ENCODE results near the gene ACOT7. TPM values are rescaled to one million over a fixed set of nuclear protein-coding genes. Genes with fewer than 3 reads are reported as not detected.

ACOT7 gene
- total and polyA plus RNA-seq, 3 donors from 2014 or later: 50.3 to 72.8 (median 52.5) TPM

DNA sequence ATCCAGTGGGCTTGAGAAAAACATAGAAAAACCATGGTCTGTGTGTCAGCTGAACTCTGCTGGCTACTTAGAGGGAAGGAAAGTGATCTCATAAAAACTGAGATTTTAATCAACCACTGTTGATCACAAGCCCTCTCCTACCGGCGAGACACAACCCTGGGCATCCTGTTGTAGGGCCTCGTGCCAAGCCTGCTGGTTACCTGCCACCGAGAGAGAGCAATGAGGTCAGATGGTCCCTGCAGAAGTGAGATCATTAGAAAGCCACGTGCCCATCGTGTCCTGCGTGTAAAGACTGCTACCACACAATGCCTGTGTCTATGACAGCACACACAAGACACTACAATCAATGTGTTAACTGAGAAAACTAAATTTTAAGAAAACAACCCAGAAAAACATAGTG, 91.0 kb downstream of the ACOT7 start:
- no peaks in the 10 kb centered on the region for H3K9me3 ChIP-seq
- intact Hi-C loops (cut with DNase I; ENCODE audit: low total_unique reads): no loop called here
- H3K4me1 ChIP-seq: no peaks in the 10 kb centered on the region
- H3K27me3 ChIP-seq: no peaks in the 10 kb centered on the region
- no peak for DNase-seq
- H3K4me3 ChIP-seq: no peak overlapping the region
- WGBS, 2 donors: 93 to 94% methylated on average over 7 of the region's 7 CpGs
- TF ChIP-seq CTCF (IDR thresholded peaks at IDR 0.05): no peak
- TF ChIP-seq POLR2A (IDR thresholded peaks at IDR 0.05): no peak
- H3K36me3 ChIP-seq (ENCODE audit: low read depth, missing control alignments): no peaks in the 10 kb centered on the region
- H3K27ac ChIP-seq: no peak overlapping the region

DNA sequence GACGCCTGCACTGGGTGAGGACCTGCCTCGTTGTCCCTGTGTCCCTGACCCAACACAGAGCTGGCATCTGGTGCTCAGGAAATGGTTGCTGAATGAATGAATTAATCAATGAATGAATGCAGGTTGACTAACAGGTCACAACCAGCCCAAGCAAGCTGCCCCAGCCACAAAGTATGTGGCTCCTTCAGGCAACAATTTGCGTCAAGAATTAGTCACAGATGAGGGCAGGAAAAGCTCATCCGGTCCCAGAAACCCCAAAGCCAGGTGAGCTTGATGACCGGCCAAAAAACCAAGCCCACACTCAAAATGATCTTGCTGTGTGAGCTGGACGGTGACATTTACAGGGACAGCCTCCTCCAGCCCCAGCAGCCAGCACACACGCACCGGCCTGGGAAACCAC, 92.0 kb downstream of the ACOT7 start:
- no peak overlapping the region for H3K27ac ChIP-seq
- H3K4me3 ChIP-seq: no peak overlapping the region
- 97 to 98% methylated on average over 5 to 8 of the region's 8 CpGs for WGBS, 2 donors
- H3K9me3 ChIP-seq: no peaks in the 10 kb centered on the region
- H3K36me3 ChIP-seq (ENCODE audit: low read depth, missing control alignments): no peaks in the 10 kb centered on the region
- intact Hi-C loops (cut with DNase I; ENCODE audit: low total_unique reads): no loop called here
- no peak for DNase-seq
- H3K27me3 ChIP-seq: no peaks in the 10 kb centered on the region
- H3K4me1 ChIP-seq: no peaks in the 10 kb centered on the region
- TF ChIP-seq POLR2A (IDR thresholded peaks at IDR 0.05) (no peak), CTCF (IDR thresholded peaks at IDR 0.05) (no peak)

DNA sequence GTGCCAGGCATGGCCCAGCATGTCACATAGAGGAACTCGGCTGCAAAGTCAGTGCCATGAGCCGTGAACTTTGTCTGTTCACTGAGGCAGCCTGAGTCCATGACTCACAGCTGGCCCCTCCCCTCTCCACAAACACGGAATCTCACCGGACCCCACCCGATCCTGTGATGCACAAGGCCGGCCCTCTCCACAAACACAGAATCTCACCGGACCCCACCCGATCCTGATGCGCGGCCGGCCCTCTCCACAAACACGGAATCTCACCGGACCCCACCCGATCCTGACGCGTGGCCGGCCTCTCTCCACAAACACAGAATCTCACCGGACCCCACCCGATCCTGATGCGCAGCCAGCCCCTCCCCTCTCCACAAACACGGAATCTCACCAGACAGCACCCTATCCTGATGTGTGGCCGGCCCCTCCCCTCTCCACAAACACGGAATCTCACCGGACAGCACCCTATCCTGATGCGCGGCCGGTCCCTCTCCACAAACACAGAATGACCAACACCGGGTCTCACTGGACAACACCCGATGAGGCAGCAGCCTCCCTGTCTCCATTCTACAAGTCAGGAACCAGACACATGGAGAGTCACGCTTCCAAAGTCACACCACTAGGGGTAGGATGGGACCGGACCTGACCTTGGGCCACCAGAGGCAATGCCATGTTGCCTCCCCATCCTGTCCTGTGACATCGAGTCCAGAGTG, 93.1 kb downstream of the ACOT7 start:
- H3K36me3 ChIP-seq (ENCODE audit: low read depth, missing control alignments): no peaks in the 10 kb centered on the region
- intact Hi-C loops (cut with DNase I; ENCODE audit: low total_unique reads): no loop called here
- H3K4me3 ChIP-seq: no peak overlapping the region
- no peaks in the 10 kb centered on the region for H3K27me3 ChIP-seq
- DNase-seq: no peak
- no peaks in the 10 kb centered on the region for H3K9me3 ChIP-seq
- WGBS, 2 donors: 91 to 98% methylated on average over 29 to 32 of the region's 32 CpGs
- no peak overlapping the region for H3K27ac ChIP-seq
- no peaks in the 10 kb centered on the region for H3K4me1 ChIP-seq
- TF ChIP-seq POLR2A (IDR thresholded peaks at IDR 0.05) (no peak), CTCF (IDR thresholded peaks at IDR 0.05) (no peak)

DNA sequence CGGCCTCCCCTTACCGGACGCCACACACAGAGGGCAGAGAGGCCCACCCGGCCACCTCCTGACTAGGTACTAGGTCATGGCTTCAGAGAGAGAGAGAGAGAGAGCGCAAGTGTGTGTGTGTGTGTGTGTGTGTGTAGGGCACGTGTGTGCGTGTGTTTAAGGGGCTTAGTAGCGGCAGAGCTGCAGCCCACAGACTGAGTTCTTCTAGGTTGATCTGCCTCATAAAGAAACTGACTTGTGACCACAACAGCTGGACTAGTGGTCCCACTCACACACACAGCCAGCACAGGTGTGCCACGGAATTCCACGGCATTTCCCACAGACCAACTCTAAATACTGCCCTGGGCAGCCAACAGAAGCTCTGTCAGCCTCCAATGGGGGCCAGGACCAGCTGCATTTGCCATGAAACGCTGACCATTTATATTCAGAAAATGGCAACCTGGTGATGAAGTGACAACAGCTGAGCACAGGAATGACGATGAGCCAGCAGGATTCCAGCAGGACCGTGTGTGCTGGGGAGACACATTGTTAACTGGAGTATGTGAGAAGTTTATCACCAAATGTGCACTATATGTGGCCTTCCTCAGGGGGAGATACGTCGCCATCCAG, 93.9 kb downstream of the ACOT7 start:
- Histone ChIP-seq H3K4me1 (no peaks in the 10 kb centered on the region), H3K27ac (no peak overlapping the region), H3K36me3 (ENCODE audit: low read depth, missing control alignments) (no peaks in the 10 kb centered on the region), H3K27me3 (no peaks in the 10 kb centered on the region), H3K9me3 (no peaks in the 10 kb centered on the region), H3K4me3 (no peak overlapping the region)
- DNase-seq: no peak
- no peak for TF ChIP-seq POLR2A (IDR thresholded peaks at IDR 0.05)
- no peak for TF ChIP-seq CTCF (IDR thresholded peaks at IDR 0.05)
- intact Hi-C loops (cut with DNase I; ENCODE audit: low total_unique reads): no loop called here
- 92 to 94% methylated on average over 15 of the region's 15 CpGs for WGBS, 2 donors

All from testis (tissue), 3 donors.